Natural killer cell (primary cell): ENCODE data around the gene CUL1. TPM values are rescaled to one million over a fixed set of nuclear protein-coding genes. Genes with fewer than 3 reads are reported as not detected.

Source experiments
- ATAC-seq, 3 donors: fragments of 150-1000 bp in 2 of 3; fragments of 200-7000 bp in 1 of 3; cut with Tn5 transposase; 1 replicate in 1 of 3; 2 replicates in 2 of 3; pipeline ENCODE4 v1.10.0; 2021; ENCODE audit warnings: mild to moderate bottlenecking in 2 of 3, moderate library complexity in 2 of 3
- DNase-seq, 2 donors: peaks; one replicate each; pipeline versions ENCODE4 v3.0.0 to v3.0.0-alpha.2; 2013 to 2021; ENCODE audit warnings: mixed read lengths in 1 of 2
- H3K27ac ChIP-seq: one replicate; pipeline ENCODE4 v1.5.1; 2013; ENCODE audit warnings: mild to moderate bottlenecking, low read length
- H3K27me3 ChIP-seq: one replicate; pipeline ENCODE4 v1.6.1; 2013; ENCODE audit warnings: low read length; ENCODE audit not compliant: control insufficient read depth, insufficient read depth
- H3K36me3 ChIP-seq: one replicate; pipeline ENCODE4 v1.6.1; 2013; ENCODE audit warnings: low read length; ENCODE audit not compliant: control insufficient read depth, insufficient read depth
- H3K4me1 ChIP-seq: one replicate; pipeline ENCODE4 v1.6.1; 2013; ENCODE audit warnings: low read length; ENCODE audit not compliant: control insufficient read depth, insufficient read depth
- H3K4me3 ChIP-seq: one replicate; pipeline ENCODE4 v1.5.1; 2013; ENCODE audit warnings: low read length
- H3K9me3 ChIP-seq: one replicate; pipeline ENCODE4 v1.6.1; 2013; ENCODE audit warnings: low read length; ENCODE audit not compliant: control insufficient read depth, insufficient read depth
- H3K27ac Mint-ChIP-seq, 2 donors: one replicate each; pipeline ENCODE4 v1.8.0; 2022; ENCODE audit warnings: mild to moderate bottlenecking in 2 of 2, mixed read lengths in 2 of 2, moderate library complexity in 1 of 2
- H3K27me3 Mint-ChIP-seq, 2 donors: one replicate each; pipeline ENCODE4 v1.8.0; 2022; ENCODE audit warnings: low read depth in 2 of 2, mixed read lengths in 2 of 2
- H3K36me3 Mint-ChIP-seq: one replicate; pipeline ENCODE4 v1.8.0; 2022; ENCODE audit warnings: mixed read lengths
- H3K4me1 Mint-ChIP-seq, 2 donors: one replicate each; pipeline ENCODE4 v1.8.0; 2022; ENCODE audit warnings: mixed read lengths in 2 of 2
- H3K4me3 Mint-ChIP-seq: one replicate; pipeline ENCODE4 v1.8.0; 2022; ENCODE audit warnings: mild to moderate bottlenecking, moderate library complexity, mixed read lengths
- H3K9me3 Mint-ChIP-seq, 2 donors: one replicate each; pipeline ENCODE4 v1.8.0; 2022; ENCODE audit warnings: mixed read lengths in 2 of 2
- WGBS: methylation state at CpG from one replicate; pipeline ENCODE4 v1.1.7; 2013; ENCODE audit warnings: missing lambda C conversion rate; ENCODE audit not compliant: insufficient coverage; 5-methylcytosine and 5-hydroxymethylcytosine counted together
- intact Hi-C: fragments of 100-400 bp; cut with micrococcal nuclease; formaldehyde crosslinking; loops from one replicate; pipeline ENCODE4 v1.14.2; 2022
- total RNA-seq, 4 donors: library from RNA; stranded (reverse); fragments of 120-200 nt in 1 of 4; gene quantifications; one replicate each; pipeline versions ENCODE4 v1.2.3 to v1.2.4, GENCODE V29; 2013 to 2022
- TF ChIP-seq, protein P1 (sequence below): fragments of 200-600 bp; IDR thresholded peaks from one replicate; pipeline ENCODE4 v1.8.0; 2022; ENCODE audit warnings: antibody characterized with exemption

CUL1 gene
- total RNA-seq, 3 donors from 2014 or later (not counting 1 experiment from before 2014, with no cell fraction given), result 37.4 to 45.1 (median 43.2) TPM

DNA sequence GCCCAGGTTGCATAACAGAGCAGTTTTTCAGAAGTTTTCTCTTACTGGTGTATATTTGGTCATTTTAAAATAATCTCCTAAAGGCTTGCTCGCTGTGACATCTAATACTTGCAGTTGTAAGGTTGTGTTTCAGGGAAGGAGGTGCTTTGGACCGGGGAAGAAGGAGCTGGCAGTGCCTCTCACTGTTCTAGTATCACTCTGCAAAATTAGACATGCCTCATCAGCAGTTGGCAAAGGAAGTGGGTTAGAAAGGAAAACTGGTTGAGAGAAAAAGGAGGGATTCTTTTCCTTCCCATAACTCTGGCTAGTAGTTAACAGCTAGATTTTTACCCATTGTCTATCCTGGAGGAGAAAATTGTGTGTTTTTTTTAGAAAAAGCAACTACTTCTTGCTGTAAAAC lies 34.8 kb downstream of the CUL1 start:
- no peaks in the 10 kb centered on the region for H3K27me3 Mint-ChIP-seq
- Histone ChIP-seq H3K27ac (no peak overlapping the region), H3K9me3 (no peaks in the 10 kb centered on the region), H3K4me3 (no peak overlapping the region), H3K4me1 (no peaks in the 10 kb centered on the region), H3K36me3 (peaks cover 42% of the 10 kb centered on the region), H3K27me3 (no peaks in the 10 kb centered on the region)
- H3K4me3 Mint-ChIP-seq, result no peak overlapping the region
- no peaks in the 10 kb centered on the region for H3K36me3 Mint-ChIP-seq
- 94% methylated on average over 2 of the region's 2 CpGs for WGBS
- peak overlapping the region in 1 of 2 donors; percentile 0 for H3K27ac Mint-ChIP-seq
- ATAC-seq, result no peak
- DNase-seq, result no peak
- H3K4me1 Mint-ChIP-seq, result peaks cover 40 to 53% of the 10 kb centered on the region in 2 donors
- TF ChIP-seq, protein P1, sequence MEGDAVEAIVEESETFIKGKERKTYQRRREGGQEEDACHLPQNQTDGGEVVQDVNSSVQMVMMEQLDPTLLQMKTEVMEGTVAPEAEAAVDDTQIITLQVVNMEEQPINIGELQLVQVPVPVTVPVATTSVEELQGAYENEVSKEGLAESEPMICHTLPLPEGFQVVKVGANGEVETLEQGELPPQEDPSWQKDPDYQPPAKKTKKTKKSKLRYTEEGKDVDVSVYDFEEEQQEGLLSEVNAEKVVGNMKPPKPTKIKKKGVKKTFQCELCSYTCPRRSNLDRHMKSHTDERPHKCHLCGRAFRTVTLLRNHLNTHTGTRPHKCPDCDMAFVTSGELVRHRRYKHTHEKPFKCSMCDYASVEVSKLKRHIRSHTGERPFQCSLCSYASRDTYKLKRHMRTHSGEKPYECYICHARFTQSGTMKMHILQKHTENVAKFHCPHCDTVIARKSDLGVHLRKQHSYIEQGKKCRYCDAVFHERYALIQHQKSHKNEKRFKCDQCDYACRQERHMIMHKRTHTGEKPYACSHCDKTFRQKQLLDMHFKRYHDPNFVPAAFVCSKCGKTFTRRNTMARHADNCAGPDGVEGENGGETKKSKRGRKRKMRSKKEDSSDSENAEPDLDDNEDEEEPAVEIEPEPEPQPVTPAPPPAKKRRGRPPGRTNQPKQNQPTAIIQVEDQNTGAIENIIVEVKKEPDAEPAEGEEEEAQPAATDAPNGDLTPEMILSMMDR, result no peak
- H3K9me3 Mint-ChIP-seq, result no peaks in the 10 kb centered on the region
- intact Hi-C loops, result no loop called here

DNA sequence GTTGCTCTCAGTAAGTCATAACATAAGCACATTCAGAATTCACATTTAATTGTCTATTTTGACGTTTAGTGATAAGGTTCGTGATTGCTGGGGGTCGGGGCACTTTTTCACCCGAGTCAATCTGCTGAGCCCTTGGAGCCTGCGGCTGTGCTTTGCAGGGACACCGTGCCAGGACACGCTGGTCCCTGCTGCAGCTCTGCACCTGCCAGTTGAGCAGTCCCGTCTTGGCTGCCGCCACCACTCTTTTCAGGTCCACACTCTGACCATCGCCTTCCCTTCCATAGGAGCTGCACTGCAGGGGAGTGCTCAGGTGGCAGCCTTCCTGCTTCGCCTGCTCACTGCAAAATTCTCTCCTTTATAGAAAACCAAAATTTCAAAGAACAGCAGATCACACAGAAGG lies 36.4 kb downstream of the CUL1 start:
- 98% methylated on average over 11 of the region's 11 CpGs for WGBS
- no peaks in the 10 kb centered on the region for H3K4me1 ChIP-seq
- no peak overlapping the region for H3K27ac ChIP-seq
- H3K27me3 ChIP-seq, result no peaks in the 10 kb centered on the region
- TF ChIP-seq, protein P1, result no peak
- Mint-ChIP-seq H3K4me3 (no peak overlapping the region), H3K4me1 (peaks cover 35 to 52% of the 10 kb centered on the region in 2 donors), H3K27ac (no peak overlapping the region), H3K9me3 (no peaks in the 10 kb centered on the region), H3K27me3 (no peaks in the 10 kb centered on the region), H3K36me3 (no peaks in the 10 kb centered on the region)
- DNase-seq (no peak), ATAC-seq (no peak)
- peaks cover 49% of the 10 kb centered on the region for H3K36me3 ChIP-seq
- intact Hi-C loops, result no loop called here
- no peaks in the 10 kb centered on the region for H3K9me3 ChIP-seq
- no peak overlapping the region for H3K4me3 ChIP-seq

DNA sequence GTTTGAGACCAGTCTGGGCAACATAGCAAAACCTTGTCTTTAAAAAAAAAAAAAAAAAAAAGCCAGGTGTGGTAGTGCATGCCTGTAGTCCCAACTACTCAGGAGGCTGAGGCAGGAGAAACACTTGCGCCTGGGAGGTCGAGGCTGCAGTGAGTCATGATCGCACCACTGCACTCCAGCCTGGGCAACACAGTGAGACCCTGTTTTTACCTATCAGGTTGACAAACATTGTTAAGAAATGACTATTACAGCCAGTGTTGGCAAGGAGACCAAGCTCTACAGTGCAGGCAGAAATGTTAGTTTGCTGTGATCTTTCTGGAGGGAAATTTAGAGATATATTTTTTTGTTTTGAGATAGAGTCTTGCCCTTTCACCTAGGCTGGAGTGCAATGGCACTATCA lies 37.3 kb downstream of the CUL1 start:
- H3K9me3 ChIP-seq, result no peaks in the 10 kb centered on the region
- no peak overlapping the region for H3K27ac ChIP-seq
- Mint-ChIP-seq H3K36me3 (no peaks in the 10 kb centered on the region), H3K4me1 (peaks cover 35 to 52% of the 10 kb centered on the region in 2 donors), H3K4me3 (no peak overlapping the region), H3K9me3 (no peaks in the 10 kb centered on the region), H3K27me3 (no peaks in the 10 kb centered on the region), H3K27ac (no peak overlapping the region)
- H3K4me1 ChIP-seq, result no peaks in the 10 kb centered on the region
- H3K27me3 ChIP-seq, result no peaks in the 10 kb centered on the region
- H3K36me3 ChIP-seq, result peaks cover 50% of the 10 kb centered on the region
- 95% methylated on average over 3 of the region's 3 CpGs for WGBS
- no peak overlapping the region for H3K4me3 ChIP-seq
- DNase-seq (no peak), ATAC-seq (no peak)
- TF ChIP-seq, protein P1, result no peak
- intact Hi-C loops, result no loop called here
